Tibial artery (tissue), 4 donors: ENCODE results near the gene FAM200B.
A peak's percentile ranks its signal among the peaks of the same experiment; 100 is the strongest.

Experiments used
- DNase-seq, 2 donors: peaks; one replicate each; pipeline ENCODE4 v3.0.0-alpha.2; 2019
- H3K27ac ChIP-seq, 2 donors: fragments of 200-600 bp; sonication (generic) in 1 of 2; 1 replicate in 1 of 2; 2 replicates in 1 of 2; pipeline ENCODE4 v1.5.1; 2018 to 2019; ENCODE audit warnings: mild to moderate bottlenecking in 1 of 2
- H3K27me3 ChIP-seq, 2 donors: fragments of 200-600 bp; sonication (generic) in 1 of 2; one replicate each; pipeline versions ENCODE4 v1.5.1 to v1.6.0; 2016 to 2019
- H3K36me3 ChIP-seq, 3 donors: fragments of 200-600 bp; sonication (generic) in 2 of 3; one replicate each; pipeline ENCODE4 v1.5.1; 2016 to 2019; ENCODE audit warnings: mild to moderate bottlenecking in 2 of 3
- H3K4me1 ChIP-seq, 4 donors: fragments of 200-600 bp; sonication (generic) in 2 of 4; 1 replicate in 3 of 4; 2 replicates in 1 of 4; pipeline ENCODE4 v1.5.1; 2016 to 2019
- H3K4me3 ChIP-seq, 2 donors: fragments of 200-600 bp; sonication (generic) in 1 of 2; 1 replicate in 1 of 2; 2 replicates in 1 of 2; pipeline ENCODE4 v1.5.1; 2018 to 2019; ENCODE audit warnings: mild to moderate bottlenecking in 2 of 2
- H3K9me3 ChIP-seq, 3 donors: fragments of 200-600 bp; sonication (generic) in 1 of 3; one replicate each; pipeline ENCODE4 v1.5.1; 2016 to 2019
- intact Hi-C: fragments of 100-400 bp; cut with DNase I; formaldehyde crosslinking; loops from one replicate; pipeline ENCODE4 v1.15.0; 2023; ENCODE audit warnings: low total_unique reads
- TF ChIP-seq, protein P1 (sequence below), 2 experiments: fragments of 200-600 bp in 1 of 2; fragments of 450-650 bp in 1 of 2; IDR thresholded peaks; one replicate each; pipeline ENCODE4 v1.5.1; 2017 to 2019; ENCODE audit warnings: antibody characterized with exemption in 2 of 2, mild to moderate bottlenecking in 1 of 2, moderate library complexity in 1 of 2

The FAM200B gene

DNA sequence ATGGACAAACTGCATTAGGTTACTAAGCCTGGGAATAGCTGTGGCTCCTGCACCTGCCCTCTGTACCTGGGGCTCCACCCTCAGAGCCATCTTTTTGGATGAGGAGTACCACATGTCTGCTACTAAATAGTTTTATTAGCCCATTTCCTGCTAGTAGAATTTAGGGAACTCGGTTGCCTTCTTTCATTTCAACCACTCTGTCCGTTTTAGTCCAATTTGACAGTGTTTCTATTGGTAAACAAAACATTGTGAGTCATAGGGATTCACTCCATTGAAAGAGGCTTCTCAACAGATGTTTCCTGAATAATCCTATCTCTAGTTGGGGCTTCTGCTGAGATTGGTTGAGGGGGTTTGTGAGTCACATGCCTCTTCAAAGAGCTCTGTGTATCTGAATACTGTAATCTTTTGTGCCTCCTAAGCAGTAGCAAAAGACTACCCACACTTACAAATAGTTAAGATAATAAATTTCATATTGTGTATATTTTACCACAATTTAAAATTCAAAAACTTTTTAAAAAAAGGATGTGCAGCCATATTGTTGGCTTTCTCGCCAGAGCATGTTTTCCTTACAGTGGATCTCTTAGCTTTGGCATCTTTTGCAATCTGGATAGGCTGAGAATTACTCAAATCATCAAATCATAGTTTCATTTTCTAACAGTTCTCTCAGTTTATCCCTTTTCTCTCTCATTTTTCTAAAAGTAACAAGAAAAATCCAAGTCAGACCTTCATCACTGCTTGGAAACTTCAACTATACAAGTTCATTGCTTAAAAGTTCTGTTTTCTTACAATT is 9.9 kb downstream of the FAM200B start:
- H3K27ac ChIP-seq = peak overlapping the region in 1 of 2 donors; percentile 14
- intact Hi-C loops = loop anchor here (1.0 kb wide), 1 partner anchor 8 kb away; no protein-coding TSS in a partner anchor
- DNase-seq = no peak
- peaks cover 0 to 26% (median 1%) of the 10 kb centered on the region in 4 donors for H3K4me1 ChIP-seq
- peaks cover 8 to 13% (median 10%) of the 10 kb centered on the region in 3 donors for H3K36me3 ChIP-seq
- H3K27me3 ChIP-seq = no peaks in the 10 kb centered on the region
- H3K9me3 ChIP-seq = no peaks in the 10 kb centered on the region
- H3K4me3 ChIP-seq = no peak overlapping the region
- TF ChIP-seq, protein P1, sequence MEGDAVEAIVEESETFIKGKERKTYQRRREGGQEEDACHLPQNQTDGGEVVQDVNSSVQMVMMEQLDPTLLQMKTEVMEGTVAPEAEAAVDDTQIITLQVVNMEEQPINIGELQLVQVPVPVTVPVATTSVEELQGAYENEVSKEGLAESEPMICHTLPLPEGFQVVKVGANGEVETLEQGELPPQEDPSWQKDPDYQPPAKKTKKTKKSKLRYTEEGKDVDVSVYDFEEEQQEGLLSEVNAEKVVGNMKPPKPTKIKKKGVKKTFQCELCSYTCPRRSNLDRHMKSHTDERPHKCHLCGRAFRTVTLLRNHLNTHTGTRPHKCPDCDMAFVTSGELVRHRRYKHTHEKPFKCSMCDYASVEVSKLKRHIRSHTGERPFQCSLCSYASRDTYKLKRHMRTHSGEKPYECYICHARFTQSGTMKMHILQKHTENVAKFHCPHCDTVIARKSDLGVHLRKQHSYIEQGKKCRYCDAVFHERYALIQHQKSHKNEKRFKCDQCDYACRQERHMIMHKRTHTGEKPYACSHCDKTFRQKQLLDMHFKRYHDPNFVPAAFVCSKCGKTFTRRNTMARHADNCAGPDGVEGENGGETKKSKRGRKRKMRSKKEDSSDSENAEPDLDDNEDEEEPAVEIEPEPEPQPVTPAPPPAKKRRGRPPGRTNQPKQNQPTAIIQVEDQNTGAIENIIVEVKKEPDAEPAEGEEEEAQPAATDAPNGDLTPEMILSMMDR (IDR thresholded peaks at IDR 0.05) = no peak

DNA sequence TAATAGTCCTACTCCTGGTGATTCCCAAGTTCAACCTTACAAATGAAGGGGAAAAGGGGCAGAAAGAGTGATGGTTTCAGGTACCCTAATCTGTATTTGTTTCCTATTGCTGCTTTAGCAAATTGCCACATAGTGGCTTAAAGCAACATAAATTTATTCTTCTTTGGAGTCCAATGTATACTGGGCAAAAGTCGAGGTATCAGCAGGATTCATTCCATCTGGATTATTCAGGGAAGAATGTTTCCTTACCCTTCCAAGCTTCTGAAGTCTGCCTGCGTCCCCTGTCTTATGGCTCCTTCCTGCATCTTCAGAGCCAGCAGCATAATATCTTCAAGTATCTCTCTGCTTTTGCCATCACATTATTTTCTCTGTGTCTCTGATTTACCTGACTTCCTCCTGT is 11.0 kb downstream of the FAM200B start:
- Histone ChIP-seq H3K36me3 (peaks cover 0 to 6% (median 6%) of the 10 kb centered on the region in 3 donors), H3K9me3 (no peaks in the 10 kb centered on the region), H3K4me3 (no peak overlapping the region), H3K4me1 (peaks cover 0 to 26% (median 1%) of the 10 kb centered on the region in 4 donors), H3K27me3 (no peaks in the 10 kb centered on the region), H3K27ac (no peak overlapping the region)
- TF ChIP-seq, protein P1 (IDR thresholded peaks at IDR 0.05) = no peak
- no peak for DNase-seq
- intact Hi-C loops = loop anchor here (1.0 kb wide), 1 partner anchor 9 kb away; no protein-coding TSS in a partner anchor

DNA sequence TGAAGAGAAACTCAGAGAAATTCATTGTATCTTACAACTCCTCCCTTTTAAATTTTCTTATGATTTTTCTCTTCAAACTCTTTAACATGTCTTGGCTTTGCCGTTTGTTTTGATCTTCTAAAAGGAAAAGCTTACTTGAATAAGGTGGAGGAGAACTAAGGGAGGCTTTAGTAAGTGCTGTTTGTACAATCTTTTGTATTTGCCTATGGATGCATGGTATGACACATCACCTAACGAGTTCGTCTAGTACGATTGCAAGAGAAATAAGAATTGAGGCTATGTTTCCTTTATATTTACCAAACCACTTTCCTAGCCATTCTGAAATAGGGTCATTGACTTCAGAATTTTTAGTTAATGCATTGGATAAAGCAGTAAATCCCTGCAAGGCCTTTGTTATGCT is 12.8 kb downstream of the FAM200B start:
- intact Hi-C loops = no loop called here
- no peak for DNase-seq
- Histone ChIP-seq H3K9me3 (no peaks in the 10 kb centered on the region), H3K27me3 (no peaks in the 10 kb centered on the region), H3K4me3 (no peak overlapping the region), H3K36me3 (peaks cover 0 to 2% (median 0%) of the 10 kb centered on the region in 3 donors), H3K27ac (no peak overlapping the region), H3K4me1 (peaks cover 0 to 22% (median 1%) of the 10 kb centered on the region in 4 donors)
- TF ChIP-seq, protein P1 (IDR thresholded peaks at IDR 0.05) = no peak

DNA sequence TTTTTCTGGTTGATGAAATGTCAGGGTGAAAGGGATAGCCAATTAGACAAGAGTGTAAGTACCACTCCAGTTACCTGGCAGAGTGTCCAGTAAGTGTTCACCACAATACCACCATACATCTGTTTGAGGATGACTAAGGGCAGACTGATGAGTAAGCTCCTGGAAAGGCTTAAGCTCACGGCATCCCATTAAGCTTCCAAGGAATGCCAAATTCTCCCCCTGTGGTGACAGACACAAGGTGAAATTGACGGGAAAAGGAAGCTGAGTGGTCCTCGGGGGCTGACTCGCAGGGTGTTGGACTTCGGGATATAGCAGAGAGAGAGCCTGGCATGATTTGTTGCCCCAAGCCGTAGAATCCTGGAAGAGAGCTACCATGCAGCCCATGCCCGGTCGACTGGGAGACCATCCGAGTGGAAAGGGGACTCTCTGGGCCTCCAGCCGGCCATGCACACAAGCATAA is 13.6 kb downstream of the FAM200B start:
- H3K36me3 ChIP-seq = no peaks in the 10 kb centered on the region
- H3K27ac ChIP-seq = no peak overlapping the region
- H3K9me3 ChIP-seq = no peaks in the 10 kb centered on the region
- intact Hi-C loops = no loop called here
- DNase-seq = no peak
- H3K4me3 ChIP-seq = no peak overlapping the region
- TF ChIP-seq, protein P1 (IDR thresholded peaks at IDR 0.05) = no peak
- H3K4me1 ChIP-seq = peaks cover 0 to 14% (median under 1%) of the 10 kb centered on the region in 4 donors
- H3K27me3 ChIP-seq = no peaks in the 10 kb centered on the region

DNA sequence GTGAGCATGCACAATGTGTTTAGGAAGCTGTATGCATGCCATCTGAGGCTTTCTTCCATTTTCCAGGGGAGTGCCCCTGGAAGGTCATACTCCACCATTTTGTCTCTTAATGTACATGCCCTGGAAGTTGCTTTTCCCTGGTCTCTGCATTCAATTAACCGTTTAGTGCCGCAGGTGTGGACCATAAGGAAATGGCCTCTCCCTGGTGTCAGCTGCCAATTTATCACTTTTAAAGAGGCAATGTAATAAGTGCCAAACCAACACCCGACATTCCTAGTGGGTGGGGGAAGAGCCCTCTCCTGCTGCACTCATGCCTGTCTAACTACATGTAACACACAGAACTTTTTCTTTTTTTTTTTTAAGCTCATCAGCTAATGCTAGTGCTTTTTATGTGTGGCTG is 14.1 kb downstream of the FAM200B start:
- intact Hi-C loops = no loop called here
- DNase-seq = no peak
- no peaks in the 10 kb centered on the region for H3K36me3 ChIP-seq
- H3K27me3 ChIP-seq = no peaks in the 10 kb centered on the region
- H3K27ac ChIP-seq = no peak overlapping the region
- H3K4me1 ChIP-seq = peaks cover 0 to 9% (median 0%) of the 10 kb centered on the region in 4 donors
- no peaks in the 10 kb centered on the region for H3K9me3 ChIP-seq
- no peak overlapping the region for H3K4me3 ChIP-seq
- TF ChIP-seq, protein P1 (IDR thresholded peaks at IDR 0.05) = no peak
